BJ (cell line): ENCODE results near the gene IL10. TPM values are rescaled to one million over a fixed set of nuclear protein-coding genes. Genes with fewer than 3 reads are reported as not detected.

Source experiments
- CTCF ChIA-PET: fragments of 350-600 bp; formaldehyde crosslinking; extraction: SDS; loops from one replicate; lab custom pipeline; 2021; ENCODE audit warnings: antibody characterized with exemption, inconsistent platforms; lab: Yijun Ruan, JAX
- POLR2A ChIA-PET: fragments of 300-600 bp; sonication (Branson Sonifier 250); formaldehyde crosslinking; extraction: SDS; loops from one replicate; lab custom pipeline; 2021; ENCODE audit warnings: antibody characterized with exemption; lab: Charles Lee
- DNase-seq: peaks from one replicate; pipeline ENCODE4 v3.0.0-alpha.2; 2011; ENCODE audit warnings: low read depth
- H3K27me3 ChIP-seq: 2 replicates; pipeline ENCODE4 v1.6.0; 2011; ENCODE audit warnings: low read length; ENCODE audit not compliant: control insufficient read depth, insufficient read depth
- H3K36me3 ChIP-seq: 2 replicates; pipeline ENCODE4 v1.5.1; 2011; ENCODE audit warnings: low read length; ENCODE audit not compliant: control insufficient read depth, insufficient read depth
- H3K4me3 ChIP-seq: 2 replicates; pipeline ENCODE4 v1.5.1; 2011; ENCODE audit warnings: low read depth, mild to moderate bottlenecking, control low read depth, low read length
- CTCF ChIP-seq: IDR thresholded peaks from 2 replicates; pipeline ENCODE4 v1.5.1; 2011; ENCODE audit warnings: low read depth, mild to moderate bottlenecking, control low read depth, inconsistent platforms, low read length, moderate library complexity; ENCODE audit not compliant: insufficient read depth
- polyA minus RNA-seq: library from RNA; depleted of rRNA, polyadenylated mRNA; stranded (reverse); fragments of >200 nt; gene quantifications from 2 replicates; pipeline ENCODE4 v1.2.3, GENCODE V29; 2011; rRNA and poly(A)+ RNA removed
- polyA plus RNA-seq: library from polyadenylated mRNA; depleted of rRNA; stranded (reverse); fragments of >200 nt; gene quantifications from 2 replicates; pipeline ENCODE4 v1.2.3, GENCODE V29; 2011; rRNA removed

IL10 gene
- polyA plus RNA-seq (not detected in 2 replicates), polyA minus RNA-seq (not detected in 2 replicates)

DNA sequence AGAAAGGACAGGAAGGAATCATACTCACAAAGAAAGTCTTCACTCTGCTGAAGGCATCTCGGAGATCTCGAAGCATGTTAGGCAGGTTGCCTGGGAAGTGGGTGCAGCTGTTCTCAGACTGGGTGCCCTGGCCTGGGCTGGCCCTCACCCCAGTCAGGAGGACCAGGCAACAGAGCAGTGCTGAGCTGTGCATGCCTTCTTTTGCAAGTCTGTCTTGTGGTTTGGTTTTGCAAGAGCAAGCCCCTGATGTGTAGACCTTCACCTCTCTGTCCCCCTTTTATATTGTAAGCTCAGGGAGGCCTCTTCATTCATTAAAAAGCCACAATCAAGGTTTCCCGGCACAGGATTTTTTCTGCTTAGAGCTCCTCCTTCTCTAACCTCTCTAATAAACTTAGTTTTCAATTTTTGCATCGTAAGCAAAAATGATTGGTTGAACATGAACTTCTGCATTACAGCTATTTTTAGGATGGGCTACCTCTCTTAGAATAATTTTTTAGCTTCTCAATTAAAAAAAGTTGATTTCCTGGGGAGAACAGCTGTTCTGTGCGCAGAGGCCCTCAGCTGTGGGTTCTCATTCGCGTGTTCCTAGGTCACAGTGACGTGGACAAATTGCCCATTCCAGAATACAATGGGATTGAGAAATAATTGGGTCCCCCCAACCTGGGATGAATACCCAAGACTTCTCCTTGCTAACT, at the start of gene IL10:
Gene IL10, minus strand, starts transcription at position 252 of the 695 bp plus-strand sequence. Its CDS starts 59 bp downstream, at position 193.
- no peak within 1 kb of the TSS for H3K4me3 ChIP-seq
- POLR2A ChIA-PET = no interaction called here

GRCh38 chr1:206821493-206821892, 49.2 kb upstream of the IL10 start:
- Histone ChIP-seq H3K4me3 (no peak overlapping the region), H3K36me3 (no peaks in the 10 kb centered on the region), H3K27me3 (no peaks in the 10 kb centered on the region)
- DNase-seq = no peak
- CTCF ChIA-PET = interaction anchor here (0.8 to 3.3 kb wide), 3 partner anchors 12 to 95 kb away, joined by 3 to 15 read pairs (median 4); no protein-coding TSS in a partner anchor
- no peak for TF ChIP-seq CTCF
- POLR2A ChIA-PET = no interaction called here

More for the DNA sequence above, at the start of gene IL10:
- no peak for DNase-seq
- CTCF ChIA-PET = interaction anchor here (2.2 kb wide), 1 partner anchor 14 kb away, joined by 7 read pairs; no protein-coding TSS in a partner anchor
- Histone ChIP-seq H3K27me3 (peaks cover 17% of the 10 kb centered on the region), H3K36me3 (no peaks in the 10 kb centered on the region)
- no peak for TF ChIP-seq CTCF

GRCh38 chr1:206816390-206817287, 44.3 kb upstream of the IL10 start:
- TF ChIP-seq CTCF = no peak
- no peaks in the 10 kb centered on the region for H3K36me3 ChIP-seq
- no peaks in the 10 kb centered on the region for H3K27me3 ChIP-seq
- no peak for DNase-seq
- ChIA-PET CTCF (interaction anchor here (1.0 to 2.3 kb wide), 6 partner anchors 8 to 95 kb away, joined by 3 to 11 read pairs (median 3); no protein-coding TSS in a partner anchor), POLR2A (no interaction called here)
- H3K4me3 ChIP-seq = no peak overlapping the region

GRCh38 chr1:206814716-206815341, 42.5 kb upstream of the IL10 start:
- no peak for TF ChIP-seq CTCF
- POLR2A ChIA-PET = no interaction called here
- DNase-seq = peak; percentile 40
- CTCF ChIA-PET = interaction anchor here (1.1 to 2.1 kb wide), 3 partner anchors 94 to 101 kb away, joined by 3 to 6 read pairs (median 5); no protein-coding TSS in a partner anchor
- H3K36me3 ChIP-seq = no peaks in the 10 kb centered on the region
- no peak overlapping the region for H3K4me3 ChIP-seq
- H3K27me3 ChIP-seq = no peaks in the 10 kb centered on the region
